RPMI8226 (cell line): ENCODE data around the gene SCAF8.

ENCODE experiments used
- DNase-seq: peaks from one replicate; pipeline ENCODE4 v3.0.0-alpha.2; 2015

Gene SCAF8

GRCh38 chr6:154842833-154843232 lies 109.6 kb downstream of the SCAF8 start:
- DNase-seq, result no peak

- DNase-seq, result no peak
Observed at GRCh38 chr6:154847318-154847717, 114.1 kb downstream of the SCAF8 start.

- no peak for DNase-seq
Observed at GRCh38 chr6:154848580-154848979, 115.4 kb downstream of the SCAF8 start.

- no peak for DNase-seq
Observed at GRCh38 chr6:154849475-154849874, 116.3 kb downstream of the SCAF8 start.

GRCh38 chr6:154852687-154853086 lies 119.5 kb downstream of the SCAF8 start:
- DNase-seq, result no peak

- no peak for DNase-seq
Observed at GRCh38 chr6:154857529-154857928, 124.3 kb downstream of the SCAF8 start.

- DNase-seq, result no peak
Observed at GRCh38 chr6:154861825-154862224, 128.6 kb downstream of the SCAF8 start.

- no peak for DNase-seq
Observed at GRCh38 chr6:154862536-154862935, 129.3 kb downstream of the SCAF8 start.

GRCh38 chr6:154864066-154864430 lies 130.8 kb downstream of the SCAF8 start:
- DNase-seq, result no peak

- DNase-seq, result no peak
Observed at GRCh38 chr6:154865291-154865690, 132.1 kb downstream of the SCAF8 start.

- DNase-seq, result peak; percentile 13
Observed at GRCh38 chr6:154868143-154868594, 135.0 kb downstream of the SCAF8 start.

GRCh38 chr6:154872542-154873114 lies 139.4 kb downstream of the SCAF8 start:
- no peak for DNase-seq

- no peak for DNase-seq
Observed at GRCh38 chr6:154873546-154873945, 140.3 kb downstream of the SCAF8 start.

GRCh38 chr6:154874773-154875592 lies 141.8 kb downstream of the SCAF8 start:
- no peak for DNase-seq

GRCh38 chr6:154876486-154877280 lies 143.5 kb downstream of the SCAF8 start:
- DNase-seq, result no peak

- DNase-seq, result no peak
Observed at GRCh38 chr6:154878871-154879491, 145.8 kb downstream of the SCAF8 start.

GRCh38 chr6:154882107-154882506 lies 148.9 kb downstream of the SCAF8 start:
- no peak for DNase-seq
